ENCODE results near the gene KRTAP4-7. TPM values are rescaled to one million over a fixed set of nuclear protein-coding genes. Genes with fewer than 3 reads are reported as not detected.
A peak's percentile ranks its signal among the peaks of the same experiment; 100 is the strongest.
"Not testable (repeated sequence)": the region's sequence is repeated elsewhere in the genome, so short reads cannot be mapped to it uniquely, and the experiment has no call there.

KRTAP4-7 gene
- total and polyA plus RNA-seq, 7 experiments from 2014 or later: not detected

DNA sequence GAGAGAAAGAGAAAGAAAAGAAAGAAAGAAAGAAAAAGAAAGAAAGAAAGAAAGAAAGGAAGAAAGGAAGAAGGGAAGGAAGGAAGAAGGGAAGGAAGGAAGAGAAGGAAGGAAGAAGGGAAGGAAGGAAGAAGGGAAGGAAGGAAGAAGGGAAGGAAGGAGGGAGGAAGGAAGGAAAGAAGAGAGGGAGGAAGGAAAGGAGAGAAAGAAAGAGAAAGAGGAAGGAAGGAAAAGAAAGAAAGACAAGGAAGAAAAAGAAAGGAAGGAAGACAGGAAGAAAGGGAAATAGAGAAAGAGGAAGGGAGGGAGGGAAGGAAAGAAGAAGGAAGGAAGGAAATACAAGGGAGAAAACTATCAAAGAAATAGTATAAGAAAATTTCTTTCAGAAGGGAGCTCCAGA, 7.2 kb upstream of the KRTAP4-7 start:
- Histone ChIP-seq H3K4me3 (ENCODE audit: low read length) (no peak overlapping the region), H3K27ac (ENCODE audit: low read depth, low read length) (no peak overlapping the region), H3K36me3 (ENCODE audit: control insufficient read depth in 2 of 3, insufficient read depth in 3 of 3, low read length in 3 of 3) (no peaks in the 10 kb centered on the region), H3K4me1 (ENCODE audit: control insufficient read depth in 2 of 2, insufficient read depth in 2 of 2, low read length in 2 of 2) (no peaks in the 10 kb centered on the region), H3K27me3 (ENCODE audit: control insufficient read depth in 2 of 2, insufficient read depth in 2 of 2, low read length in 2 of 2) (peaks cover 0 to 5% of the 10 kb centered on the region in 2 donors), H3K9me3 (ENCODE audit: control insufficient read depth in 2 of 3, low read length in 3 of 3) (no peaks in the 10 kb centered on the region)
- CTCF ChIA-PET: no interaction called here
- H3K27ac Mint-ChIP-seq: peak overlapping the region in 1 of 9 donors; percentile 59
- POLR2A ChIA-PET: no interaction called here
- no peak overlapping the region for H3K4me3 Mint-ChIP-seq
- peaks cover 0 to 3% (median 0%) of the 10 kb centered on the region in 11 donors for H3K9me3 Mint-ChIP-seq
- H3K36me3 Mint-ChIP-seq: peaks cover 0 to 3% (median 0%) of the 10 kb centered on the region in 5 donors
- no peak for DNase-seq
- intact Hi-C loops (cut with micrococcal nuclease): no loop called here
- H3K27me3 Mint-ChIP-seq: peaks cover 19 to 27% (median 22%) of the 10 kb centered on the region in 5 donors
- H3K4me1 Mint-ChIP-seq: peaks cover 0 to 16% (median 0%) of the 10 kb centered on the region in 7 donors
- ATAC-seq: no peak

DNA sequence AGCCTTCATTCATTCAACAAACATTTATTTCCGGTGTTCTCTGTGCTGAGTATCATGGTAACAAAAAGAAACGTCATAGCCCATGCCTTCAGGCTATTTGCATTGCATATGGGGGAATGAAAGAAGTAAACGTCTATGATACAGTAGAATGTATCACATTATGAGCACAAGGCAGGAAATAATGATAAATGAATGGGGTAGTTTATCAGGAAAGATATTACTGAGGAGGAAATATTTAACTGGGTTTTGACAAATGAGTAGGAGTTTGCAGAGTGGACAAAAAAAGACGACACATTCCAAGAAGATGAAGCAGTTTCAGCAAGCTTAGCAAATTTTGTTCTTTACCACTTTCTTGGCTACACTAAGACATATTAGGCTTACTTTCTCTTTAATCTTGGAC, 1.3 kb upstream of the KRTAP4-7 start:
- POLR2A ChIA-PET: no interaction called here
- peaks cover 0 to 2% (median 0%) of the 10 kb centered on the region in 7 donors for H3K4me1 Mint-ChIP-seq
- ATAC-seq: no peak

DNA sequence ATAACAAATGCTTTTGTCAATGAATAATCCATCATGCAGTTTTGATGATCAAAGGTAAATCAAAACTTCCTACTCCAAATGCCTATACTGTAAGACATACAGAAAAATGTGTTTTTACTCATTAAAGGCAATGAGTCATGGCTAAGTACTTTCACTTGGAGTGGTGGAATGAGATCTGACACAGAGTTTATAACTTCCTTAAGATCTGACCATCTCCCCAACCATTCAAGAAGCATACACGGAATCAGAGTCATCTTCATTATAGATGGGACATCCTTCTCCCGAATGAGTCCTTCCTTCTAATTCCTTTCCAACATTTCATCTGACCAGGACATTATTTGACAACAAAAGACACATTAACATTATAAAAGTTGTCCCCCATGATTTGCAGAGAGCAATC, 523 bp upstream of the KRTAP4-7 start:
- H3K27me3 ChIP-seq (ENCODE audit: control insufficient read depth in 2 of 2, insufficient read depth in 2 of 2, low read length in 2 of 2); H3K4me1 Mint-ChIP-seq; H3K9me3 Mint-ChIP-seq; H3K27ac Mint-ChIP-seq; H3K9me3 ChIP-seq (ENCODE audit: control insufficient read depth in 2 of 3, low read length in 3 of 3); DNase-seq; POLR2A ChIA-PET; H3K27me3 Mint-ChIP-seq; H3K4me1 ChIP-seq (ENCODE audit: control insufficient read depth in 2 of 2, insufficient read depth in 2 of 2, low read length in 2 of 2); H3K4me3 ChIP-seq (ENCODE audit: low read length); CTCF ChIA-PET; H3K27ac ChIP-seq (ENCODE audit: low read depth, low read length); intact Hi-C loops (cut with micrococcal nuclease); ATAC-seq; H3K36me3 ChIP-seq (ENCODE audit: control insufficient read depth in 2 of 3, insufficient read depth in 3 of 3, low read length in 3 of 3); H3K4me3 Mint-ChIP-seq; H3K36me3 Mint-ChIP-seq: not testable (repeated sequence)

More for the DNA sequence above, 1.3 kb upstream of the KRTAP4-7 start:
- DNase-seq: no peak
- Histone ChIP-seq H3K36me3 (ENCODE audit: control insufficient read depth in 2 of 3, insufficient read depth in 3 of 3, low read length in 3 of 3) (no peaks in the 10 kb centered on the region), H3K4me1 (ENCODE audit: control insufficient read depth in 2 of 2, insufficient read depth in 2 of 2, low read length in 2 of 2) (no peaks in the 10 kb centered on the region), H3K9me3 (ENCODE audit: control insufficient read depth in 2 of 3, low read length in 3 of 3) (no peaks in the 10 kb centered on the region), H3K27me3 (ENCODE audit: control insufficient read depth in 2 of 2, insufficient read depth in 2 of 2, low read length in 2 of 2) (no peaks in the 10 kb centered on the region), H3K27ac (ENCODE audit: low read depth, low read length) (no peak overlapping the region), H3K4me3 (ENCODE audit: low read length) (no peak overlapping the region)
- CTCF ChIA-PET: no interaction called here
- H3K27ac Mint-ChIP-seq: no peak overlapping the region
- H3K27me3 Mint-ChIP-seq: peaks cover 0 to 10% (median 2%) of the 10 kb centered on the region in 5 donors
- intact Hi-C loops (cut with micrococcal nuclease): no loop called here
- peaks cover 0 to 2% (median 0%) of the 10 kb centered on the region in 11 donors for H3K9me3 Mint-ChIP-seq
- H3K4me3 Mint-ChIP-seq: no peak overlapping the region
- no peaks in the 10 kb centered on the region for H3K36me3 Mint-ChIP-seq

- H3K27ac Mint-ChIP-seq; intact Hi-C loops (cut with micrococcal nuclease); H3K4me3 ChIP-seq (ENCODE audit: low read length); H3K27me3 ChIP-seq (ENCODE audit: control insufficient read depth in 2 of 2, insufficient read depth in 2 of 2, low read length in 2 of 2); H3K9me3 ChIP-seq (ENCODE audit: control insufficient read depth in 2 of 3, low read length in 3 of 3); CTCF ChIA-PET; H3K36me3 Mint-ChIP-seq; H3K27ac ChIP-seq (ENCODE audit: low read depth, low read length); H3K4me1 ChIP-seq (ENCODE audit: control insufficient read depth in 2 of 2, insufficient read depth in 2 of 2, low read length in 2 of 2); H3K36me3 ChIP-seq (ENCODE audit: control insufficient read depth in 2 of 3, insufficient read depth in 3 of 3, low read length in 3 of 3); DNase-seq; H3K4me3 Mint-ChIP-seq; H3K9me3 Mint-ChIP-seq; ATAC-seq; H3K4me1 Mint-ChIP-seq; POLR2A ChIA-PET: not testable (repeated sequence)
- H3K27me3 Mint-ChIP-seq: peaks cover 0 to 16% (median 6%) of the 10 kb centered on the region in 5 donors
Measured at GRCh38 chr17:41088760-41089352, 4.9 kb downstream of the KRTAP4-7 start.

GRCh38 chr17:41096055-41096454, 12.1 kb downstream of the KRTAP4-7 start:
- no peak for DNase-seq
- ATAC-seq: no peak
- no peak overlapping the region for H3K27ac Mint-ChIP-seq
- H3K27me3 Mint-ChIP-seq: peaks cover 10 to 15% (median 11%) of the 10 kb centered on the region in 5 donors
- no peak overlapping the region for H3K4me3 Mint-ChIP-seq
- no peaks in the 10 kb centered on the region for H3K4me1 ChIP-seq (ENCODE audit: control insufficient read depth in 2 of 2, insufficient read depth in 2 of 2, low read length in 2 of 2)
- no peaks in the 10 kb centered on the region for H3K27me3 ChIP-seq (ENCODE audit: control insufficient read depth in 2 of 2, insufficient read depth in 2 of 2, low read length in 2 of 2)
- POLR2A ChIA-PET: no interaction called here
- intact Hi-C loops (cut with micrococcal nuclease): no loop called here
- no peaks in the 10 kb centered on the region for H3K9me3 ChIP-seq (ENCODE audit: control insufficient read depth in 2 of 3, low read length in 3 of 3)
- no peak overlapping the region for H3K4me3 ChIP-seq (ENCODE audit: low read length)
- peaks cover 0 to 8% (median 0%) of the 10 kb centered on the region in 11 donors for H3K9me3 Mint-ChIP-seq
- CTCF ChIA-PET: interaction anchor here (0.6 kb wide), 1 partner anchor 94 kb away, joined by 6 read pairs; no protein-coding TSS in a partner anchor
- peaks cover 0 to 20% (median 15%) of the 10 kb centered on the region in 7 donors for H3K4me1 Mint-ChIP-seq
- no peaks in the 10 kb centered on the region for H3K36me3 ChIP-seq (ENCODE audit: control insufficient read depth in 2 of 3, insufficient read depth in 3 of 3, low read length in 3 of 3)
- peaks cover 0 to 5% (median 0%) of the 10 kb centered on the region in 5 donors for H3K36me3 Mint-ChIP-seq
- H3K27ac ChIP-seq (ENCODE audit: low read depth, low read length): no peak overlapping the region

GRCh38 chr17:41098042-41098441, 14.1 kb downstream of the KRTAP4-7 start, which contains the start of gene KRTAP4-8:
TSS of gene KRTAP4-8 (minus strand) at chr17:41098142. CDS start at chr17:41098084, 58 bp downstream.
- Mint-ChIP-seq H3K27me3 (peaks cover 10 to 15% (median 11%) of the 10 kb centered on the region in 5 donors), H3K36me3 (peaks cover 0 to 5% (median 0%) of the 10 kb centered on the region in 5 donors), H3K4me1 (peaks cover 0 to 26% (median 15%) of the 10 kb centered on the region in 7 donors), H3K9me3 (peaks cover 0 to 4% (median 0%) of the 10 kb centered on the region in 11 donors), H3K4me3 (no peak within 1 kb of the TSS), H3K27ac (no peak within 1 kb of the TSS)
- no peak within 1 kb of the TSS for H3K4me3 ChIP-seq (ENCODE audit: low read length)
- H3K27ac ChIP-seq (ENCODE audit: low read depth, low read length): no peak within 1 kb of the TSS
- H3K27me3 ChIP-seq (ENCODE audit: control insufficient read depth in 2 of 2, insufficient read depth in 2 of 2, low read length in 2 of 2): no peaks in the 10 kb centered on the region
- ATAC-seq (no peak), DNase-seq (no peak)
- intact Hi-C loops (cut with micrococcal nuclease): no loop called here
- no peaks in the 10 kb centered on the region for H3K4me1 ChIP-seq (ENCODE audit: control insufficient read depth in 2 of 2, insufficient read depth in 2 of 2, low read length in 2 of 2)
- CTCF ChIA-PET: no interaction called here
- no peaks in the 10 kb centered on the region for H3K9me3 ChIP-seq (ENCODE audit: control insufficient read depth in 2 of 3, low read length in 3 of 3)
- POLR2A ChIA-PET: no interaction called here
- no peaks in the 10 kb centered on the region for H3K36me3 ChIP-seq (ENCODE audit: control insufficient read depth in 2 of 3, insufficient read depth in 3 of 3, low read length in 3 of 3)

DNA sequence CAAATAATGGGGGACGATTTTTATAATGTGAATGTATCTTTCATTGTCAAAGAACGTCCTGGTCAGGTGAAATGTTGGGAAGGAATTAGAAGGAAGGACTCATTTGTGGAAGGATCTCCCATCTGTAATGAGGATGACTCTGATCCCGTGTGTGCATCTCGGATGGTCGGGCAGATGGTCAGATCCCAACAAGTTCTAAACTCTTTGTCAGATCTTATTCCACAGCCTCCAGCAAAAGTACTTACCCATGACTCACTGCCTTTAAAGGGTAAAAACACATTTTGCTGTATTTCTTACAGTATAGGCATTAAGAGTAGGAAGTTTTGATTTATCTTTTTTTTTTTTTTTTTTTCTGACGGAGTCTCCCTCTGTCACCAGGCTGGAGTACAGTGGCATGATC, 14.5 kb downstream of the KRTAP4-7 start:
- ChIA-PET POLR2A (no interaction called here), CTCF (interaction anchor here (0.7 kb wide), 1 partner anchor 95 kb away, joined by 4 read pairs; no protein-coding TSS in a partner anchor)
- Mint-ChIP-seq H3K27ac (no peak overlapping the region), H3K36me3 (peaks cover 0 to 5% (median 0%) of the 10 kb centered on the region in 5 donors), H3K4me1 (peaks cover 0 to 27% (median 15%) of the 10 kb centered on the region in 7 donors), H3K4me3 (no peak overlapping the region), H3K27me3 (peaks cover 10 to 15% (median 11%) of the 10 kb centered on the region in 5 donors), H3K9me3 (peaks cover 0 to 3% (median 0%) of the 10 kb centered on the region in 11 donors)
- H3K36me3 ChIP-seq (ENCODE audit: control insufficient read depth in 2 of 3, insufficient read depth in 3 of 3, low read length in 3 of 3): no peaks in the 10 kb centered on the region
- H3K9me3 ChIP-seq (ENCODE audit: control insufficient read depth in 2 of 3, low read length in 3 of 3): no peaks in the 10 kb centered on the region
- ATAC-seq (no peak), DNase-seq (no peak)
- intact Hi-C loops (cut with micrococcal nuclease): no loop called here
- no peak overlapping the region for H3K27ac ChIP-seq (ENCODE audit: low read depth, low read length)
- H3K4me1 ChIP-seq (ENCODE audit: control insufficient read depth in 2 of 2, insufficient read depth in 2 of 2, low read length in 2 of 2): no peaks in the 10 kb centered on the region
- H3K27me3 ChIP-seq (ENCODE audit: control insufficient read depth in 2 of 2, insufficient read depth in 2 of 2, low read length in 2 of 2): no peaks in the 10 kb centered on the region
- H3K4me3 ChIP-seq (ENCODE audit: low read length): no peak overlapping the region
